Chondrocyte (in vitro differentiated cells): ENCODE measurements around the gene MMP21. TPM values are rescaled to one million over a fixed set of nuclear protein-coding genes. Genes with fewer than 3 reads are reported as not detected.

Source experiments
- DNase-seq: peaks from one replicate; pipeline ENCODE4 v3.0.0; 2021; ENCODE audit warnings: mixed read lengths, low spot score
- H3K27ac Mint-ChIP-seq: one replicate; pipeline ENCODE4 v1.8.0; 2021; ENCODE audit warnings: mild to moderate bottlenecking, moderate library complexity, mixed read lengths; ENCODE audit not compliant: unreplicated experiment
- H3K27me3 Mint-ChIP-seq: 2 replicates; pipeline ENCODE4 v1.8.0; 2021; ENCODE audit warnings: low read depth, mixed read lengths
- H3K36me3 Mint-ChIP-seq: 2 replicates; pipeline ENCODE4 v1.8.0; 2021; ENCODE audit warnings: low read depth, mixed read lengths
- H3K4me1 Mint-ChIP-seq: 2 replicates; pipeline ENCODE4 v1.8.0; 2021; ENCODE audit warnings: low read depth, mild to moderate bottlenecking, mixed read lengths
- H3K4me3 Mint-ChIP-seq: one replicate; pipeline ENCODE4 v1.8.0; 2021; ENCODE audit warnings: mild to moderate bottlenecking, moderate library complexity, mixed read lengths; ENCODE audit not compliant: unreplicated experiment
- H3K9me3 Mint-ChIP-seq: 2 replicates; pipeline ENCODE4 v1.8.0; 2021; ENCODE audit warnings: low read depth, mixed read lengths
- total RNA-seq: library from RNA; stranded (reverse); gene quantifications from 3 replicates; pipeline ENCODE4 v1.2.1, GENCODE V29; 2021
- TF ChIP-seq, protein P1 (sequence below): fragments of 200-600 bp; sonication (generic); IDR thresholded peaks from 2 replicates; pipeline ENCODE4 v1.5.0; 2021; ENCODE audit warnings: antibody characterized with exemption, mild to moderate bottlenecking, moderate library complexity

Gene MMP21
- total RNA-seq, 1 donor from 2014 or later = not detected

DNA sequence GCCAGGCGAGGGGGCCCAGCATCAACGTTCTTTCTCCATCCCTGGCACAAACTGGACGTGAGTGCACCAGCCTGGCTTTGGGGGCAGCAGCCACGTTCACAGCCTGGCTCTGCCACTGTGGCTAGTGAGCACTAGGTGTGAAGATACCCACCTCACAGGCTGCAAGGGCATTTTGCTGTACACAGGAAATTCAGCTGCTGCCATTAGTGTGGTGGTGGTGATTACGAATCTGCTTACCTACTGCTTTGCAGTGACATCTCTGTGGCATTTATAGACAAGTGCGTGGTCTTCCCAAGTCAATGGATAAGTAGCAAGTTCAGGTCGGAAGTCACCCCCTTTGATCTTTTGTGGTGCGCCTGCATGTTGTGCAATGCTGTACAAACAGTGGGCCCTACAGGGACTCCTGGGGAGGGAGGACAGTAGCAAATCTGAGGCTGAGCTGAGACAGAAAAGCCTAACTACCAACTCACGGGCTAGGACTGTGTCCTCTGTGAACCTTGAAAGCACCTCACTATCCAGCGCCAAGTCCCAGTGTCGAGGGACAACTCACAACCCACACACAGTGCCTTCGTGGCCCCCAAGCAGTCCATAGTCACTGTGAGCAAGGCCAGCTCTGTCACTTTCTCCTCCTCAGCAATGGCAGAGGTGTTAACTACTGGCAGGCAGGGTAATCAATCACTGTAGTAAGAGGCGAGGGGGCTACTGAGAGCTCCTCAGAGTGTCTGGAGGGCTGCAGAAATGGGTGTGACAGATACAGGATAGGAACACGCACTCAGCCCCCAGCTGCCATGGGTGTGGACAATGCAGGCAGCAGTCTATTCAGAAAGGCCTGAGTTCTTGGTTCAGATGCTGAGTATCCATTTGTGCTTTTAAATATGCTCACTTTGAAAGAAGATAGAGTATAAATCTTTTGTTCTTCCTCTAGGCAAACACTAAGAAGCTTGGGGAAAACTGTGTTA lies 17.0 kb upstream of the MMP21 start:
- no peak overlapping the region for H3K4me3 Mint-ChIP-seq
- DNase-seq = no peak
- H3K4me1 Mint-ChIP-seq = no peaks in the 10 kb centered on the region
- H3K27me3 Mint-ChIP-seq = no peaks in the 10 kb centered on the region
- TF ChIP-seq, protein P1, sequence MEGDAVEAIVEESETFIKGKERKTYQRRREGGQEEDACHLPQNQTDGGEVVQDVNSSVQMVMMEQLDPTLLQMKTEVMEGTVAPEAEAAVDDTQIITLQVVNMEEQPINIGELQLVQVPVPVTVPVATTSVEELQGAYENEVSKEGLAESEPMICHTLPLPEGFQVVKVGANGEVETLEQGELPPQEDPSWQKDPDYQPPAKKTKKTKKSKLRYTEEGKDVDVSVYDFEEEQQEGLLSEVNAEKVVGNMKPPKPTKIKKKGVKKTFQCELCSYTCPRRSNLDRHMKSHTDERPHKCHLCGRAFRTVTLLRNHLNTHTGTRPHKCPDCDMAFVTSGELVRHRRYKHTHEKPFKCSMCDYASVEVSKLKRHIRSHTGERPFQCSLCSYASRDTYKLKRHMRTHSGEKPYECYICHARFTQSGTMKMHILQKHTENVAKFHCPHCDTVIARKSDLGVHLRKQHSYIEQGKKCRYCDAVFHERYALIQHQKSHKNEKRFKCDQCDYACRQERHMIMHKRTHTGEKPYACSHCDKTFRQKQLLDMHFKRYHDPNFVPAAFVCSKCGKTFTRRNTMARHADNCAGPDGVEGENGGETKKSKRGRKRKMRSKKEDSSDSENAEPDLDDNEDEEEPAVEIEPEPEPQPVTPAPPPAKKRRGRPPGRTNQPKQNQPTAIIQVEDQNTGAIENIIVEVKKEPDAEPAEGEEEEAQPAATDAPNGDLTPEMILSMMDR = no peak
- peaks cover 30% of the 10 kb centered on the region for H3K36me3 Mint-ChIP-seq
- H3K9me3 Mint-ChIP-seq = no peaks in the 10 kb centered on the region
- no peak overlapping the region for H3K27ac Mint-ChIP-seq

- TF ChIP-seq, protein P1 = no peak
- no peaks in the 10 kb centered on the region for H3K4me1 Mint-ChIP-seq
- H3K27me3 Mint-ChIP-seq = no peaks in the 10 kb centered on the region
- no peak overlapping the region for H3K27ac Mint-ChIP-seq
- no peak overlapping the region for H3K4me3 Mint-ChIP-seq
- DNase-seq = no peak
- peaks cover 16% of the 10 kb centered on the region for H3K36me3 Mint-ChIP-seq
- no peaks in the 10 kb centered on the region for H3K9me3 Mint-ChIP-seq
Measured at GRCh38 chr10:125788156-125789034, 12.8 kb upstream of the MMP21 start.

DNA sequence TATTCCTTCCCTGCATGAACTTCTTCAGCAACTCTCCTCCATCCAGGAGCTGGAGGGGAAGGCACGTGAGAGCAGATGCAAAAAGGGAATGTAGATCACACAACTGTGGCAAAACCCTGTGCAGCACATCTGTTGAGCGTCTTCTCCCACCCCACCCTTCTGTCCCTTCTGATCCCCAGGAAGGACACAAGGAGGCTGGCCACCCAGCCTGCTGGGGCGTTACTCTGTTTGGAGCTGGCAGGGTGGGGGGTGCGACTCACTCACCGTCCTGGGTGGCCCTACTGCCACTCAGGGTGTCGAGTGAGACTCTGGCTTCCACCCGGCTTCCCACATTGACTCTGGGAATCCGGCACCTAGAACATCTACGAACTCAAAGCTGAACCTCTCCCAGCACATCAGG lies 10.2 kb upstream of the MMP21 start:
- H3K27me3 Mint-ChIP-seq = no peaks in the 10 kb centered on the region
- H3K4me3 Mint-ChIP-seq = no peak overlapping the region
- no peak overlapping the region for H3K27ac Mint-ChIP-seq
- DNase-seq = no peak
- no peaks in the 10 kb centered on the region for H3K9me3 Mint-ChIP-seq
- H3K36me3 Mint-ChIP-seq = peaks cover 7% of the 10 kb centered on the region
- no peaks in the 10 kb centered on the region for H3K4me1 Mint-ChIP-seq
- TF ChIP-seq, protein P1 = no peak

DNA sequence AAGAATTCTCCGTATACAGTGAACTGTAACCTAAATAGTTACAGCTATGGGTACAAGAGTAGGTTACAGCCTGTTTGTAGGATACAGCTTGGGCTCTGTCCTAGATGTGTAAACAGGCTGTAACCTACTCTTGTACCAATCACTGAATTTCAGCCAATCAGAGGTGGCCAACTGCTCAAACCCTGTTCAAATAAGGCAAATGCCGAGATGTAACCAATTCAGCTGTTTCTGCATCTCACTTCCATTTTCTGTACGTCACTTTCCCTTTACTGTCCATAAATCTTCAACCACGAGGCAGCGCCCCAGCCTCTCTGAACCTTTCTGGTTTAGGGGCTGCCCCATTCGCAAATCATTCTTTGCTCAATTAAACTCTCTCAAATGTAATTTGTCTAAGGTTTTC lies 8.3 kb upstream of the MMP21 start:
- Mint-ChIP-seq H3K4me3 (no peak overlapping the region), H3K9me3 (peaks cover 4% of the 10 kb centered on the region), H3K27me3 (no peaks in the 10 kb centered on the region), H3K4me1 (no peaks in the 10 kb centered on the region), H3K36me3 (no peaks in the 10 kb centered on the region), H3K27ac (no peak overlapping the region)
- TF ChIP-seq, protein P1 = no peak
- no peak for DNase-seq

- TF ChIP-seq, protein P1 = no peak
- Mint-ChIP-seq H3K4me1 (no peaks in the 10 kb centered on the region), H3K9me3 (peaks cover 6% of the 10 kb centered on the region), H3K27ac (no peak overlapping the region), H3K36me3 (no peaks in the 10 kb centered on the region), H3K4me3 (no peak overlapping the region), H3K27me3 (no peaks in the 10 kb centered on the region)
- no peak for DNase-seq
Measured at GRCh38 chr10:125783408-125783807, 7.8 kb upstream of the MMP21 start.
